Cardiac muscle cell (in vitro differentiated cells and primary cell): Measurements from ENCODE around the gene USH1G. TPM values are rescaled to one million over a fixed set of nuclear protein-coding genes. Genes with fewer than 3 reads are reported as not detected.
"Not testable (repeated sequence)": the region's sequence is repeated elsewhere in the genome, so short reads cannot be mapped to it uniquely, and the experiment has no call there.

Experiments used
- DNase-seq, 2 donors: peaks; one replicate each; pipeline versions ENCODE4 v3.0.0 to v3.0.0-alpha.2; 2010 to 2017; ENCODE audit warnings: low read depth in 1 of 2, low spot score in 1 of 2
- H3K27ac ChIP-seq: fragments of 200-600 bp; sonication (generic); 2 replicates; pipeline ENCODE4 v1.5.1; 2016
- H3K27me3 ChIP-seq: fragments of 200-600 bp; sonication (generic); 2 replicates; pipeline ENCODE4 v1.6.0; 2016; ENCODE audit warnings: control low read depth
- H3K36me3 ChIP-seq: fragments of 200-600 bp; sonication (generic); 2 replicates; pipeline ENCODE4 v1.5.1; 2016; ENCODE audit warnings: control low read depth
- H3K4me1 ChIP-seq: fragments of 200-600 bp; sonication (generic); 2 replicates; pipeline ENCODE4 v1.8.1; 2017; ENCODE audit warnings: low read depth, mild to moderate bottlenecking, mixed run types
- H3K4me3 ChIP-seq: fragments of 200-600 bp; sonication (generic); 2 replicates; pipeline ENCODE4 v1.5.1; 2016; ENCODE audit warnings: mild to moderate bottlenecking
- H3K9me3 ChIP-seq: fragments of 200-600 bp; sonication (generic); 2 replicates; pipeline ENCODE4 v1.5.1; 2017; ENCODE audit warnings: low read depth, mild to moderate bottlenecking, control low read depth
- polyA plus RNA-seq: library from polyadenylated mRNA; unstranded; fragments of >200 nt; fragmentation: Nextera tagmentation; extraction: Ambion mirVana; gene quantifications from 2 replicates; pipeline ENCODE4 v1.2.1, GENCODE V29; 2016
- total RNA-seq: library from RNA; depleted of rRNA; stranded (reverse); fragments of >200 nt; gene quantifications from 2 replicates; pipeline ENCODE4 v1.2.3, GENCODE V29; 2016
- TF ChIP-seq, protein P1 (sequence below): IDR thresholded peaks from 2 replicates; pipeline ENCODE4 v1.5.1; 2012; ENCODE audit warnings: low read depth, mild to moderate bottlenecking, low read length

The USH1G gene
- 2.5 and 4.0 TPM in 2 replicates for total RNA-seq
- polyA plus RNA-seq, result 1.9 and 3.1 TPM in 2 replicates

DNA sequence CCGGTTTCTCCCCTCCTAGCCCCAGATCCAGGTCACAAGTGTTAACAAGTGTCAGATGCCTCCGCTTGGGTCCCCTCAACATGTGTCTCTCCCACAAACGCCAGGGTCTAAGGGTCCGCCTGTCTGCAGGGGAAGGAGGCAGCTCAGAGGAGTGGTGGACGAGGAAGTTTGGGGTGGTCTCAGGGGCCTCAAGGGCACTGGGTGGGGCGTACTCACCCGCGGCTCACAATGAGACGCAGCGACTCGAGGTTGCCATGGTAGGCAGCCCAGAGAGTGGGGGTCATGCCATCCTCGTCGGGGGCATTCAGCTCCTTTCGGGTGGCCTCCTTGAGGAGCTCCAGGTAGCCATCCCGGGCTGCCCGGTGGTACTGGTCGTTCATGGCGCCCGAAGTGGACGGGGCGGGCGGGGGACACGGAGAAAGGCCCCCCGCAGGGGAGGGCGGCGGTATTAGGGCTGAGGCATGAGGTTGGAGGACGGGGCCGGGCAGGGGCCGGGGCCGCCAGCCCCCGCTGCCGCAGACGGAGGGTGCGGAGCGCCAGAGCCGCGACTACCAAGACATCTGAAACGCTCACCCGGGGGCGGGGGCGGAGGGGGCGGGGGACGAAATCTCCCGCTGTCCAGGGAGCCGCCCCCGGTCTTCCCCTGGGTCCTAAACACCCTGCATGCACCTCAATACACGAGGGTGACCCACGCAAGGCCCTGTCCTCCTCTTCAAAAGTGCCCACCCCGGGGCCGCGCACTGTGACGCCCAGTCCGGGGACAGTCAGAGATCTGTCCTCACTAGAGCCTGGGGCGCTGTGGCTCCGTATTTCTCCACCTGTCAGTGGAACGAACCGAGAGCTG is at the start of gene USH1G:
Gene USH1G, minus strand, starts transcription at position 562 of the 844 bp plus-strand sequence. Its CDS starts 182 bp downstream, at position 380.
- H3K4me1 ChIP-seq, result peaks cover 4% of the 10 kb centered on the region
- no peaks in the 10 kb centered on the region for H3K36me3 ChIP-seq
- TF ChIP-seq, protein P1, sequence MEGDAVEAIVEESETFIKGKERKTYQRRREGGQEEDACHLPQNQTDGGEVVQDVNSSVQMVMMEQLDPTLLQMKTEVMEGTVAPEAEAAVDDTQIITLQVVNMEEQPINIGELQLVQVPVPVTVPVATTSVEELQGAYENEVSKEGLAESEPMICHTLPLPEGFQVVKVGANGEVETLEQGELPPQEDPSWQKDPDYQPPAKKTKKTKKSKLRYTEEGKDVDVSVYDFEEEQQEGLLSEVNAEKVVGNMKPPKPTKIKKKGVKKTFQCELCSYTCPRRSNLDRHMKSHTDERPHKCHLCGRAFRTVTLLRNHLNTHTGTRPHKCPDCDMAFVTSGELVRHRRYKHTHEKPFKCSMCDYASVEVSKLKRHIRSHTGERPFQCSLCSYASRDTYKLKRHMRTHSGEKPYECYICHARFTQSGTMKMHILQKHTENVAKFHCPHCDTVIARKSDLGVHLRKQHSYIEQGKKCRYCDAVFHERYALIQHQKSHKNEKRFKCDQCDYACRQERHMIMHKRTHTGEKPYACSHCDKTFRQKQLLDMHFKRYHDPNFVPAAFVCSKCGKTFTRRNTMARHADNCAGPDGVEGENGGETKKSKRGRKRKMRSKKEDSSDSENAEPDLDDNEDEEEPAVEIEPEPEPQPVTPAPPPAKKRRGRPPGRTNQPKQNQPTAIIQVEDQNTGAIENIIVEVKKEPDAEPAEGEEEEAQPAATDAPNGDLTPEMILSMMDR, result no peak
- H3K27ac ChIP-seq, result no peak within 1 kb of the TSS
- DNase-seq, result peak; percentile 8 to 48
- no peaks in the 10 kb centered on the region for H3K9me3 ChIP-seq
- peaks cover 56% of the 10 kb centered on the region for H3K27me3 ChIP-seq
- H3K4me3 ChIP-seq, result peak within 1 kb of the TSS; percentile 27

DNA sequence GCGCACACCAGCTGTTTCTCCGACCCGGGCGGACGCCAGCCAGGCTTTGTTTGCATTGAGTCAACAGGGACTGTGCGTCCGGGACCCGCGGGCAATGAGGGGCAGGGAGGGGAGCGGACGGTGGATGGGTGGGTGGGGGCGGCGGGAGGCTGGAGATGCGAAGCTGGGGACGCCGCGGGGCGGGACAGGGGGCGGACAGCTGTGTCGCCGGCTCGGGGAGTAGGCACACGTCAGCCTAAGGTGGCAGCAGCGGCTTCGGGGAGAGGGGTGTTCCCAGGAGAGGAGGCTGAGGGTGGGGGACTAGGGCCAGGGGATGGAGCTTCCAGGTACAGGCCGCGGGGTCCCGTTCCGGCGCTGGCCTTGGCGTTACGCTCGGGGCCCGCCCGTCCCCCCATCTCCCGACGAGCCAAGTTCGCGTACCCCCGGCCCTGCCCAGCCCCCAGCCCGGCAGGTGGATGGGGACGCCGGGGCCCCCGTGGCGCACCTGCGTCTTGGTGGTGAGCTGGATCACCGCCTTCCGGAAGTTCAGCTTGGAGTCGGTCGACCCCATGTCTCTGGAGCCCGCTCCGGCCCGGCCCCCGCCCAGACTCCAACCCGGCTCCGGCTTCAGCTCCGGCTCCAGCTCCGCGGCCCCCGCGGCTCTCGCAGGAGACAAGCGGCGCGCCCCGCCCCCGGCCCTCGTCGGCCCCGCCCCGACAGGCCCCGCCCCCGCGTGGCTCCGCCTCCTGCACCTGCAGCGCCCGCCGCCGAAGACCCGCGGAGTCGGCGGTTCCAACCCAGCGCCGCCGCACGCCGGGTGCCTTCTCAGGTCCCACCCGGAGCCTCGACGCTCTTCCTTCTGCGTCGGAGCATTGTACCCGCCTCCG is 49.3 kb upstream of the USH1G start, which contains the start of gene HID1:
Gene HID1, minus strand, starts transcription at position 653 of the 866 bp plus-strand sequence. Its CDS starts 103 bp downstream, at position 550.
- Histone ChIP-seq H3K27me3 (peaks cover 36% of the 10 kb centered on the region), H3K27ac (no peak within 1 kb of the TSS)

DNA sequence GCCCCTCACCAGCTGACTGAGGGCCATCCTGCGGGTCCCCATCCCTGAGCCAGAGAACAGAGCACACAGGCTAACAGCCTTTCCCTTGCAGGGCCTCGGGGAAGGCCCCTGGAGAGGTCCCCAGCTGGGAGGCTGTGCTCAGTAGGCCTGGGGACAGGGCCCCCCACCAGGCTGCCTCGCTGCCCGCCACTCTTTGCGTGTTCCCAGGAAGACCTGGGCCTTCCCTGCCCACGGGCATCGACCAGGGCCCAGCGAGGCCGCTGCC is 48.7 kb upstream of the USH1G start:
- TF ChIP-seq, protein P1, result no peak
- Histone ChIP-seq H3K27ac (no peak overlapping the region), H3K9me3 (no peaks in the 10 kb centered on the region), H3K36me3 (no peaks in the 10 kb centered on the region), H3K4me1 (peaks cover 11% of the 10 kb centered on the region), H3K4me3 (peak overlapping the region; percentile 48), H3K27me3 (peaks cover 36% of the 10 kb centered on the region)
- no peak for DNase-seq

More for the DNA sequence above, 49.3 kb upstream of the USH1G start, which contains the start of gene HID1:
- Histone ChIP-seq H3K36me3 (no peaks in the 10 kb centered on the region), H3K4me1 (peaks cover 11% of the 10 kb centered on the region), H3K9me3 (no peaks in the 10 kb centered on the region), H3K4me3 (peak within 1 kb of the TSS; percentile 48)
- TF ChIP-seq, protein P1, result no peak
- peak; percentile 17 to 82 for DNase-seq

DNA sequence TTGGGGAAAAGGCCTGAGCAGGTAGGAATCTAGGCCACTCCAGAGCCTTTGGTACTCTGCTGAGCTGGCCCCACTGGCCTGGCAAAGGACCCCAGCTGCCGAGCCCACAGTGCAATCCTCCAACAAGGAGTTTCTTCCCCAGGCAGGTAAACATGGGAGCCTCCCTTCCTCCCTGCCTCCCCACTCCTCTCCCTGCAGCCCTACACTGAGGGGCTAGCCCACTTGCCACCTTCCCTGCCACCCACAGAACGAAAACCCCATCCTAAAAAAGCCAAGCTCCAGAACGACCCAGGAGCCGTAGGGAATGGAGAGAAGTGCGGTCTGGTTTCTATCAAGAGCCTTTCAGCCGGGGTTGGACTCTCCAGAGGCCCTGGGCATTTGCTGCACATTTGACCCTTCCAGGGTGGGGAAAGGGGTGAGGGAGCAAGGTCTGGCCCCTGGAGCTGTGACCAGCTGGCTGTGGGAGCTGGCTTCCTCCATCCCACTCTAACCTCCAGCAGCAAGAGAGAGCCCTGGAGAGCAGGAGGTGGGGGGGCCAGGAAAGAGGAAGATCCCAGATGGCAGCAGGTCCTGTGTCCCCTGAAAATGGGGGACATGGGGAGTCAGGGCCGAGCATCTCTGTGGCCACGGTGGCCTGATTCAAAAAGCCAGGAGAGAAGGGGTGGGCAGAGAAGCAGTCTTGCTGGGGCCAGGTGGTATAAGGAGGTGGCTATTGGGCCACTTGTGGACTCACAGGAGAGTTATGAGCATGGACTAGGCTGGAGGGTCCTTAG is 48.2 kb upstream of the USH1G start:
- peak overlapping the region; percentile 48 for H3K4me3 ChIP-seq
- peak overlapping the region; percentile 54 for H3K27ac ChIP-seq
- no peaks in the 10 kb centered on the region for H3K36me3 ChIP-seq
- H3K9me3 ChIP-seq, result no peaks in the 10 kb centered on the region
- H3K4me1 ChIP-seq, result peaks cover 11% of the 10 kb centered on the region
- TF ChIP-seq, protein P1, result no peak
- peaks cover 36% of the 10 kb centered on the region for H3K27me3 ChIP-seq
- DNase-seq, result peak in 1 of 2 donors; percentile 65

DNA sequence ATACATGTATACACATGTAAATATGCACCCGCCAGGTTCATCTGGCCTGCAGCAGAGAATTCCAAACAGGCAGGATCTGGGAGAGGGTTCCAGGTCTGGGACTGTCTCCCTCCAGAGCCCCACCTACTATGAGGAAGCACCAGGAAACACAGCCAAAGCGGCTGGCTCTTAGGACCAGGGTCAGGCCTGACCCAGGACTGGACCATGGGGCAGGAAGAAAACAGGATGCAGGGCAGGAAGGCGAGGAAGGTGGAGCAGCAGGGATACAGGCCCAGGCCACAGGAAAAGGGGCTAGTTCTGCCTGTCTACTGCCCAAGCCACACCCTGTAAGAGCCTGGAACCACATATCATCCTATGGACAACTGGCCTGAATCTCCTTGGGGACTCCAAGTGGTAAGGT is 47.3 kb upstream of the USH1G start:
- H3K27me3 ChIP-seq, result peaks cover 27% of the 10 kb centered on the region

DNA sequence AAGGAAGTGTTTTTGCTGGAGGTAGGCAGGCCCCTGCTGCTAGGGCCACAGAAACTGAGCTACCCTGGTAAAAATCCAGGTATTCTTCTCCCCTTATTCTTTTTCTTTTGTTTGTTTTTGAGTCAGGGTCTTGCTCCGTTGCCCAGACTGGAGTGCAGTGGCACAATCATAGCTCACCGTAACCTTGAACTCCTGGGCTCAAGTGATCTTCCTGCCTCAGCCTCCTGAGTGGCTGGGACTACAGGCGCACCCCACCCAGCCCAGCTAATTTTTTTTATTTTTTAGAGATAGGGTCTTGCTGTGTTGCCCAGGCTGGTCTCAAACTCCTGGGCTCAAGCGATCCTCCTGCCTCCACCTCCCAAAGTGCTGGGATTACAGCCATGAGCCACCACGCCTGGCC is 46.4 kb upstream of the USH1G start:
- DNase-seq, H3K27ac ChIP-seq, H3K4me3 ChIP-seq, H3K9me3 ChIP-seq, H3K36me3 ChIP-seq: not testable (repeated sequence)
- H3K27me3 ChIP-seq, result peaks cover 18% of the 10 kb centered on the region
- H3K4me1 ChIP-seq, result peaks cover 11% of the 10 kb centered on the region

More for the DNA sequence above, 47.3 kb upstream of the USH1G start:
- H3K4me1 ChIP-seq, result peaks cover 11% of the 10 kb centered on the region
- TF ChIP-seq, protein P1, result no peak
- no peak for DNase-seq
- no peaks in the 10 kb centered on the region for H3K9me3 ChIP-seq
- no peaks in the 10 kb centered on the region for H3K36me3 ChIP-seq
- H3K4me3 ChIP-seq, result no peak overlapping the region
- no peak overlapping the region for H3K27ac ChIP-seq
